ENCODE measurements around the gene TCF20. TPM values are rescaled to one million over a fixed set of nuclear protein-coding genes. Genes with fewer than 3 reads are reported as not detected.

The TCF20 gene
- total RNA-seq, 2 donors from 2014 or later, result 54.8 to 69.0 TPM

GRCh38 chr22:42307806-42308563, 37.5 kb upstream of the TCF20 start:
- no peaks in the 10 kb centered on the region for H3K4me1 Mint-ChIP-seq (ENCODE audit: low read depth in 2 of 2)
- H3K9me3 Mint-ChIP-seq, result no peaks in the 10 kb centered on the region
- H3K27me3 Mint-ChIP-seq, result peaks cover 0 to 18% of the 10 kb centered on the region in 2 donors
- DNase-seq (ENCODE audit: low spot score), result no peak
- H3K36me3 Mint-ChIP-seq, result no peaks in the 10 kb centered on the region
- ATAC-seq, result no peak
- no peak overlapping the region for H3K4me3 Mint-ChIP-seq
- no peak overlapping the region for H3K27ac Mint-ChIP-seq

- H3K9me3 Mint-ChIP-seq, result no peaks in the 10 kb centered on the region
- DNase-seq (ENCODE audit: low spot score), result no peak
- H3K27ac Mint-ChIP-seq, result no peak overlapping the region
- peaks cover 0 to 2% of the 10 kb centered on the region in 2 donors for H3K4me1 Mint-ChIP-seq (ENCODE audit: low read depth in 2 of 2)
- no peak for ATAC-seq
- peaks cover 0 to 20% of the 10 kb centered on the region in 2 donors for H3K27me3 Mint-ChIP-seq
- no peak overlapping the region for H3K4me3 Mint-ChIP-seq
- no peaks in the 10 kb centered on the region for H3K36me3 Mint-ChIP-seq
Observed at GRCh38 chr22:42306010-42306409, 35.6 kb upstream of the TCF20 start.

DNA sequence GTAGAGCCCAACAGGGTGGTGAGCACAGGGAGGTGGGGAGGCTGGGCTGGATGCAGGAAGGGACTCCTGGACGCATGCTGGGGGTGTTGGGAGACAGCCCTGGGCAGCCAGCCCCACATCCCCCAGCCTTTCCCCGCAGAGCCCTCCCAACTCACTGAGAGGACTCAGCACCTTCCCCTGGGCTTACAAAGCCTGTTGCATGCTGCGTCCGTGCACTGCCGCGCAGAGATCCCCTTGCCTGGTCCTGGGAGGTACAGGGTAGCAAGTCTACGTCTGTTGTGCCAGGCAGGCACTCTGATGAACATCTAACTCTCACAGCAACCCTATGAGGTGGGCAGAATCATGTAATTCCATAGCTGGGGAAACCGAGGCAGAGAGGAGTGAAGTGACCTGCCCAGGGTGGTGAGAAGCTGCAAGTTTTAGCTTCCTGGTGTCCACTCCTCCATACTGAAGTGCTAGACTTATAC, 33.9 kb upstream of the TCF20 start:
- ATAC-seq (no peak), DNase-seq (ENCODE audit: low spot score) (no peak)
- Mint-ChIP-seq H3K9me3 (no peaks in the 10 kb centered on the region), H3K4me3 (no peak overlapping the region), H3K4me1 (ENCODE audit: low read depth in 2 of 2) (peaks cover 0 to 13% of the 10 kb centered on the region in 2 donors), H3K36me3 (no peaks in the 10 kb centered on the region), H3K27me3 (peaks cover 0 to 22% of the 10 kb centered on the region in 2 donors), H3K27ac (no peak overlapping the region)

DNA sequence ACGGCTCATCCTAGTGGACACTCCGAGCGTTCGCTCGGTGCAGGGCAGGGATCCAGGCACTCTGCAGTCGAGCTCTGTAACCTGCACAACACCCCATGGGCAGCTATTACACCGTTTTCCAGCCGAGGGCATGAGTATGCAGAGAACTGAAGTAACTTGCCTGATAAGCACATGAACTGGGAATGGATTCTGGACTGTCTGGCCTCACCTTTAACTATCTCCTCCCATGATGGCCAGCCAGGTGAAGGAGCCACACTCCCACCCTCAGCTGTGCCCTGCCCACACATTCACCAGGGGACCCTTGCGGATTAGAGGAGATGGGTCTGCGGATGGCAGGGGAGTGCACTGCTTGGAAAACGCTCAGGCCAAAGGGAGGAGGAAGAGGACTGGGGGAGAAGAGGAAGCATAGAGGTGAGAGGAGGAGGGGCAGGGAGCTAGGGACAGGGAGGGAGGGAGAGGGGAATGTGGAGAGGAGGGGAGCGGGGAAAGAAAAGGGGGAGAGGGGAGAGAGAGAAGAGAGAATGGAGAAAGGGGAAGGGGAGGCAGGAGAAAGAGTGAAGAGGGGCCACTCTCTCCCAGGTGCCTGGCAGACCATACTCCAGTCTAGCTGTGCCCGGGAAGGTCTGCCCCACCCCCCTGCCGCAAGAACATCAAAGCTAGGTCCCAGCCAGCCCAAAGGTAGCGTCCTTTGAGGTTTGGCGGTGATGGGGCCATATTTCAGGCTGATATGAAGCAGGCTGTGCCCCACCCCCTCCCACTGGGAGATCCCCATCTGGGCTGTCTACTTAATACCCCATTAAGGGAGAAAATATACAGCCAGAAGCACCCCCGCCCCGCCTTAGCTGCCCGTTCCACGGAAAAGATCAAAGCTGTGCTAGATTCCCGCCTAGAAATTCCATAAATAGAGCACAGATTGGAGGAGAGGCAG, 33.2 kb upstream of the TCF20 start:
- H3K4me1 Mint-ChIP-seq (ENCODE audit: low read depth in 2 of 2), result peaks cover 0 to 13% of the 10 kb centered on the region in 2 donors
- H3K36me3 Mint-ChIP-seq, result no peaks in the 10 kb centered on the region
- no peak overlapping the region for H3K4me3 Mint-ChIP-seq
- peaks cover 0 to 22% of the 10 kb centered on the region in 2 donors for H3K27me3 Mint-ChIP-seq
- DNase-seq (ENCODE audit: low spot score), result no peak
- H3K27ac Mint-ChIP-seq, result no peak overlapping the region
- no peaks in the 10 kb centered on the region for H3K9me3 Mint-ChIP-seq
- ATAC-seq, result no peak

DNA sequence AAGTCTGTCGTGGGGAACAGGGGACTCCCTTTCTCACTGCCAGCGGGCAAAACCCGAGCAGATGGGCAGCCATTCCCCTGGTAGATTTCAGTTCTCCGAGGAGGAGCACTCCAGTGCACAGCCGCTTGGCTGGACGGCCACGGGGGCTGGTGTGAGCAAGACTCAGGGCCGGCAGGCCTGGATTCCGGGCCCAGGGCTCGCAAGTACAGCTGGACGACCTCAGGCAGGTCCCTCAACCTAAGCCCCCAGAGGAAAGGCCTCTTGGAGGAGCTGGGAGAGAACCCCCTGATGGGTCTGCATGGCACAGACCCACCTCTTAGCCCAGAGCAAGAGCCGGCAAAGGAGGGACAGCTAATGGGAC, 31.3 kb upstream of the TCF20 start:
- ATAC-seq (no peak), DNase-seq (ENCODE audit: low spot score) (no peak)
- no peak overlapping the region for H3K4me3 Mint-ChIP-seq
- no peaks in the 10 kb centered on the region for H3K9me3 Mint-ChIP-seq
- H3K4me1 Mint-ChIP-seq (ENCODE audit: low read depth in 2 of 2), result peaks cover 0 to 15% of the 10 kb centered on the region in 2 donors
- H3K36me3 Mint-ChIP-seq, result no peaks in the 10 kb centered on the region
- H3K27me3 Mint-ChIP-seq, result peaks cover 0 to 22% of the 10 kb centered on the region in 2 donors
- no peak overlapping the region for H3K27ac Mint-ChIP-seq

- ATAC-seq (no peak), DNase-seq (ENCODE audit: low spot score) (no peak)
- no peaks in the 10 kb centered on the region for H3K9me3 Mint-ChIP-seq
- H3K4me3 Mint-ChIP-seq, result no peak overlapping the region
- no peaks in the 10 kb centered on the region for H3K36me3 Mint-ChIP-seq
- H3K4me1 Mint-ChIP-seq (ENCODE audit: low read depth in 2 of 2), result peaks cover 0 to 15% of the 10 kb centered on the region in 2 donors
- H3K27ac Mint-ChIP-seq, result peak overlapping the region in 1 of 2 donors; percentile 37
- H3K27me3 Mint-ChIP-seq, result peaks cover 0 to 22% of the 10 kb centered on the region in 2 donors
Observed at GRCh38 chr22:42301077-42301741, 30.8 kb upstream of the TCF20 start.

DNA sequence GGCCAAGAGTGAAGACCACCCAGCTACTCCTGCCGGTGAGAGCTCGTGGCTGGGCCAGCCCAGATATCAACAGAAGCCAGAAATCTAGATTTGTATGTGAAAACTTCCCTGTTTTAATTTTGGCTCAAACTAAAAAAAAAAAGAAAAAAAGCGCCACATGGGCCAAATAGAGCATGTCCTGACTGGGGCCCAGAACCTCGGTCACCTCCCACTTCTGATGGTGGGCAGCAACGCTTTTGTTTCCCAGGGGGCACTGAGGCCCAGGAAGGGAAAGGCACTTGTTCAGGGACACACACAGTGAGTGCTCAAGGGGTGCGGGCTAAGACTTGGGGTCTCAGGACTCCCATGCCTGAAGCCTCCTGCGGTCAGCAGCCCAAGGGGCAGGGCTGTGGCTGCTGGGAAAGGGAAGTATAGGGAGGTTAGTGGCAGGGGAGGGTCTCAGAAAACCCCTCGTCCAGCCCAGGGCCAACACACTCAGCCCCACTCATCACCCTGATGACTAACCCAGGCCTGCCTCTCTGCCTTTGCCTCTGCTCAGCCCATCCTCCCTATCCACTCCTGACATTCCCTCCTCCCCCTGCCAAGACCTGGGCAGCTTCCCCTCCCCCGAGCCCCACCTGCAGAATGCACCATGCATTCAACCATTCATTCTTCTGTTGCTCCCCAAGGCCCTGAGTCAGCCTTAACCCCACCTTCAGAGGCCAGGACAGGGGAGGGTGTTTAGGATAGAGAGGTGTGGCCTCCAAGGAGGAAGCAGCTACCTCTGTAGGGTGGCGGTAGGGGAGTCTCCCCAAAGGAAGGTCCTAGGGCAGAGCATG, 30.0 kb upstream of the TCF20 start:
- Mint-ChIP-seq H3K27ac (peak overlapping the region in 1 of 2 donors; percentile 37), H3K9me3 (no peaks in the 10 kb centered on the region), H3K4me1 (ENCODE audit: low read depth in 2 of 2) (peaks cover 0 to 15% of the 10 kb centered on the region in 2 donors), H3K36me3 (no peaks in the 10 kb centered on the region), H3K4me3 (peak overlapping the region; percentile 60), H3K27me3 (peaks cover 0 to 22% of the 10 kb centered on the region in 2 donors)
- ATAC-seq (no peak), DNase-seq (ENCODE audit: low spot score) (no peak)

GRCh38 chr22:42299586-42300258, 29.3 kb upstream of the TCF20 start:
- no peak for ATAC-seq
- no peaks in the 10 kb centered on the region for H3K36me3 Mint-ChIP-seq
- peak overlapping the region in 1 of 2 donors; percentile 21 for H3K27ac Mint-ChIP-seq
- no peak for DNase-seq (ENCODE audit: low spot score)
- H3K27me3 Mint-ChIP-seq, result peaks cover 0 to 17% of the 10 kb centered on the region in 2 donors
- peaks cover 0 to 15% of the 10 kb centered on the region in 2 donors for H3K4me1 Mint-ChIP-seq (ENCODE audit: low read depth in 2 of 2)
- H3K4me3 Mint-ChIP-seq, result peak overlapping the region; percentile 60
- no peaks in the 10 kb centered on the region for H3K9me3 Mint-ChIP-seq

DNA sequence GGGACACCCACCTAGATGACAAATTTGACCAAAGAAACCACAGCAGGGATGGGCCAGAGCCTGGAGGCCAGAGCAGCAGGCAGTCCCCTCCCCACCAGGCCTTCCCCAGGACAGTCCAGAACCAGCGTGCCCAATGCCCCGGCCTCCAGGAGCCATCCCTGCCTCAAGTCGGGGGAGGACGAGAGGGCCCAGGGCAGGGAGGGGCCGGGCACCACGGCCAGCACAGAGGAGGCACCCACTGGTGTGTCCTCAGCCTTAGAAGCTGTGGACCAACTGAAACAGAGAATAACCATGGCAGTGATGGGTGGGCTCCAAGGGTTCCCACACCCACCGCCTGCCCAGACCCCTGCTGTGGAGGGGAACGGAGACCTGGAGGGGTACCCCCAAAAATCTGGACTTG, 28.3 kb upstream of the TCF20 start:
- no peaks in the 10 kb centered on the region for H3K36me3 Mint-ChIP-seq
- H3K4me1 Mint-ChIP-seq (ENCODE audit: low read depth in 2 of 2), result peaks cover 0 to 15% of the 10 kb centered on the region in 2 donors
- peaks cover 0 to 11% of the 10 kb centered on the region in 2 donors for H3K27me3 Mint-ChIP-seq
- DNase-seq (ENCODE audit: low spot score) (no peak), ATAC-seq (no peak)
- H3K27ac Mint-ChIP-seq, result no peak overlapping the region
- no peaks in the 10 kb centered on the region for H3K9me3 Mint-ChIP-seq
- H3K4me3 Mint-ChIP-seq, result peak overlapping the region; percentile 42

- Mint-ChIP-seq H3K36me3 (no peaks in the 10 kb centered on the region), H3K27ac (no peak overlapping the region), H3K27me3 (peaks cover 0 to 3% of the 10 kb centered on the region in 2 donors), H3K9me3 (no peaks in the 10 kb centered on the region), H3K4me3 (no peak overlapping the region), H3K4me1 (ENCODE audit: low read depth in 2 of 2) (peaks cover 0 to 15% of the 10 kb centered on the region in 2 donors)
- ATAC-seq (no peak), DNase-seq (ENCODE audit: low spot score) (no peak)
Observed at GRCh38 chr22:42297778-42298177, 27.3 kb upstream of the TCF20 start.

DNA sequence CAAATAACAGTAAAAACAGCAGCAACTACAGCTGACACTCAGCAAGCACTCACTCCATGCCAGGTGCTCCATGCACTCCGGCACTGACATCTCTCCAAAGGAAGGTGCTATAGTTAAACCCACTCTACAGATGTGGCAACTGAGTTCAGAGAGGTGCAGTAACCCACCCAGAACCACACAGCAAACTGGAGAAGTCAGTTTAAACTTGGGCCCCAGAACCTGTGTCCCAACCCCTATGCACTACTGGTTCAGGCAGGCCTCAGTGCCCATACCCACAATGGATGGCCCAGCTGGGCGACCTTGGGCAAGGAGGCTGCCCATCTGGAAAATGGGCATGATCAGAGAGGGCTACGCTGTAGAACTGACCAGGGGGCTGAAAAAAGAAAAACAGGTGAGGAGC, 26.4 kb upstream of the TCF20 start:
- Mint-ChIP-seq H3K27me3 (peaks cover 0 to 3% of the 10 kb centered on the region in 2 donors), H3K9me3 (no peaks in the 10 kb centered on the region), H3K27ac (no peak overlapping the region), H3K36me3 (no peaks in the 10 kb centered on the region), H3K4me3 (no peak overlapping the region), H3K4me1 (ENCODE audit: low read depth in 2 of 2) (peaks cover 0 to 15% of the 10 kb centered on the region in 2 donors)
- DNase-seq (ENCODE audit: low spot score), result no peak
- no peak for ATAC-seq

DNA sequence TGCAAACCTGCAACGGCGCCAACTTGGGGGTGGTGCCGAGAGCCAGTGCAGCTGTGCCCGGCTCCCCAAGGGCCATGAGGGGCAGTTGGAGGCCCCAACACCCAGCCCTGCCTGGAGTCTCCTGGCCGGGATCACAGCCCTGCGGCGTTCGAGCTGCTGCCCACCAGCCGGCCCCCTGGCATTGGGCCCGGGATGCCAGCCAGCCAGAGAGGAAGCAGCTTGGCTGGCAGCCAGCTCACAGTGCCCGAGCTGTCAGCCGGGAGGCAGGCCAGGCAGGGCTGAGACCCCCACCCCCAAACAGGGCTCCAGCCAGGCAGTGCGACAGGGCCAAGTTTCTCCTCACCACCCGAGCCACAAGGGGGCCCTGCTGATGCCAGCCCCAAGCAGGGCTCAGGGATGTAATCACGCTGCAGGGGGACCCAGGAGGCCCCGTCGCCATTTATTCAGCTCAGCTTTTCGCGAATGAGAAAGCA, 26.0 kb upstream of the TCF20 start:
- no peak overlapping the region for H3K27ac Mint-ChIP-seq
- no peaks in the 10 kb centered on the region for H3K9me3 Mint-ChIP-seq
- H3K4me3 Mint-ChIP-seq, result no peak overlapping the region
- H3K4me1 Mint-ChIP-seq (ENCODE audit: low read depth in 2 of 2), result peaks cover 0 to 15% of the 10 kb centered on the region in 2 donors
- H3K36me3 Mint-ChIP-seq, result no peaks in the 10 kb centered on the region
- ATAC-seq (no peak), DNase-seq (ENCODE audit: low spot score) (no peak)
- H3K27me3 Mint-ChIP-seq, result peaks cover 0 to 3% of the 10 kb centered on the region in 2 donors

Measured in natural killer cell treated with Interleukin-12 subunit alpha and Interleukin-12 subunit beta and Interleukin-15 and Interleukin-18, amount 100 ng/mL, for 72 hours (primary cell).